Amygdala (tissue), 56 donors: ENCODE results near the gene MS4A8.
"Not testable (repeated sequence)": the region's sequence is repeated elsewhere in the genome, so short reads cannot be mapped to it uniquely, and the experiment has no call there.

Experiments
- DNase-seq, 56 donors: peaks; one replicate each; lab custom pipeline; 2025; lab: John Stamatoyannopoulos, UW

The MS4A8 gene

DNA sequence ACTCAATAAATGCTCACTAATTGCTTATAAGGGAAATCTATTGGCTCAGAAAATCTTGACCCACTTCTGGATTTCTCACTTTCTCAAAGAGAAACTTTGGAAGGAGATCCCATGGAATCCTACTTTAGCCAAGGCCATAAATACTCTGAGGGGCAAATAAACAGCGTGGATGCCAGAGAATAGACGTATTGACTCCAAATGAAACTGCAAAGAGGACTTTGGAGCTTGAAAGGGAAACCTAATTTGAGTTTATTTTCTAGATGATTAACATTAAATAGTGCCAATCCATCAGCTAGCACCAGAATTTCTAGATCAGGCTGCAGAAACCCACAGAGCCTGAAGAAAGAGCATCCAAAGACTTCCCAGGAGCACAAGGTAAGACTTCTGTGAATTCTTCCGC lies 25.0 kb downstream of the MS4A8 start, which contains the start of gene MS4A18:
Gene MS4A18 (plus strand): TSS at position 301 of the 400 bp plus-strand sequence.
- DNase-seq, result no peak

DNA sequence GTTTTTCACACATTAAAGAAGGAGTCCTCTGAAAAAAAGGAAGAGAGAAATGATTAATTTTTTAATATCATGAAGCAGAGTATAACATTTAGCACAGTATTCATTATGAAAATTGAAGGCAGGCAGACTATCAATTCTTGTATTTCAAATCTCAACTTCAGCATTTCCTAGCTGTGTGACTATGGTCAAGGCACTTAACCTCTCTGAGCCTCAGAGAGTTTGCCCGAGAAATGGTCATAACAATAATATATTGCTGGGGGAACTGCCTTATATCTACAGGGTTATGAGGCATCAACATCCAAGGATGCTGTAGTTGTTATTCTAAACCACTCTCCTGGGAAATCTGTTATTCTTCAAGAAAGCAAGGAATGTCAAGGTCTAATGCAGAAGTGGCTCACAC lies 26.2 kb downstream of the MS4A8 start:
- no peak for DNase-seq

DNA sequence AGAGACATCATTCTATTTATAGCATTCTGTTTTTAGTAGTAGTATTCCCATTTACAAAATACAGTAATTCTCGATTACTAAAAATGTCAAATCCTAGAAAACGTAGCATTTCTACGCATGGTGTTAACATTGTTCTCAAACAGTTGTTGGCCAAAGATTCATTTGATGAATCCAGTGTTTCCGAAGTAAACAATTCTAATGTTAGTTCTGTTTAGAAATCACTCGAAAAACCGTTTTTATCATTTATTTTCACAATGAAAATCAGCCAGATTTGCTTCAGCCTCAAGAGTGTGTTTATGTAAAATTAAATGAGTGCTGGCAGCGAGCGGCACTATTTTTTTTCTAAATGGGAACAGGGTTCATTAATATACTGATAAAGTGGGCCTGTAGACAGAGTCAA lies 32.2 kb downstream of the MS4A8 start:
- no peak for DNase-seq

DNA sequence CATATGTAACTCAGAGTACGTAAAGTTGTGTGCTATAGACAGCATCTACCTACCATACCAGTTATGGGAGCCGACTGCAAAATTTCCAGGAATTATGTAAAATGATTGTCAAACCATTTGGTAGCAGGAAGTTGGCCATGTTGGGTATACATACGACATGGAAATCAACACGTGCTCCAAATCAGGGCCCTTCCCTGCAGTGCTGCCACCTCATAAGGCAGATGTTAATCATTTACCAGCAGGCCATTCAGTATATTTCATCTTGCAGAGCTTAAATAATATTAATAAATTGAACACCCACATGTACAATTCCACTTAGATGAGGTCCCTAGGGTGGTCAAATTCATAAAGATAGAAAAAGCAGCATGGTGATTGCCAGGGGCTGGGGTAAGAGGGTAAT lies 34.9 kb downstream of the MS4A8 start:
- no peak for DNase-seq

DNA sequence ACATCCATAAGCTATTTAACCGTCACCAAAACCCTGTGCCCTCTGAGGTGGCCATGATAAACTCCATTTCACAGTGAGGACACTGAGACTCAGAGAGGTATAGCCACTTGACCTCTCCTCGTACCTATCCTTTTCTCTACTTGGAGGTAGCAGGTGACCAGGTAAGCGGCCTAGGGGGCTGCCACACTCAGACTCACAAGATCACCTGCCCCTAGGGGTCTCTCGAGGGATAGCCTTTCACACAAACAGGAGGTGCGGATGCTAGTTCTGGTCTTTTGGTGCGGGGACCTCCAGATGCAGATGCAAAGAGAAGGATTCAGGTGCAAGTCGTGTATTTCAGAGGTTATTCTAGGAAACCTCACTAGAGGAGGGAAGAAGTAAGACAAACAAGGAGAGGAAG lies 39.7 kb downstream of the MS4A8 start:
- no peak for DNase-seq

DNA sequence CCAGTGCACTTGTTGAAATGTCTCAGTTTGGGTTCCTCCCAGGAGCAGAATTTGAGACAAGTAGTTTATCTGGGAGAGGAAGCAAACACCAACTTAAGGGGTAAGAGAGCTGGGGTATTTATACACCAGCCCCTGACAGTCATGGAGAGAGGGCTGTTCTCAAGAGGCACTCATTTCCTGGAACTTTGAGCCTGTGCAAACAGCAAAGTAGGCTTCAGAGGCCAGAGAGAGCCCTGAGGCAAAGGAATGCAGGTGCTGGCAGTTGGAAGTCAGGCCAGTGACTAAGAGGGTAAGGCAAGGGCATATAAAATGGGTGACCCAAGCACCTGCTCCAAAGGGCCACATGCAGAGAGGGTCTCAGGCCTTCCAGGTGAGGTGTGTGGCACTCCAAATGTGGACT lies 41.2 kb downstream of the MS4A8 start:
- no peak for DNase-seq

DNA sequence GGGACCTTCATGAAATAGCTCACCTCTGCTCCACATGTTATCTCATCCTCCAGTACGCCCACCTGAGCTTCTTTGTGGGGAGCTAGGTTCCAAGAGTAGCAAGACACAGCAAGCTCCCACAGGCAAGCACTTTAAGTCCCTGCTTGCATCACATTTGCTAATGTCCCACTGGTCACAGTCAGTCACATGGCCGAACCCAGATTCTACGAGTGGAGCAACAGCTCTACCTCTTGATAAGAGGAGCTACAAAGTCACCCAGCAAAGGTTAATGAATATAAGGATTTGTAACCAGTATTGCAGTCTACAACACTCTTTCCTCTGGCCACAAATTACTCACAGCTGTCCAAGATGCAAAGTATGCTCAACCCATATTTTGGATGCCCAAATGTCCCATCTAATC lies 42.0 kb downstream of the MS4A8 start:
- DNase-seq, result no peak

DNA sequence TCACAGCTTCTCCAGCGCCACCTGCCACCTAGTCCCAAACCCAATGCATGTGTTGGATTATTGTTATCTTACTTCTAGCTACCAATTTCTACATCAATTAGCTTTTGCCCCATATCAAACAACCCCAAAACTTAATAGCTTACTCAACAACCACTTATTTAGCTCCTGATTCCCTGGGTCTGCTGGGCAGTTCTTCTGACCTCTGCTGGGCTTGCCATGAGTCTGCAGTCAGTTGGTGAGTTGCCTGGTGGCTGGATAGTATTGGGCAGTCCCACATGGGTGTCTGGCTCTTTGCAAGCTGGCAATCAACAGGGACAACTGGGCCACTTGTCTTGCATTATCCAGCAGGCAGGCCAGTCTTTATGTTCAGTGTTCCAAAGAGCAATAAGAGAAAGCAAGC lies 43.6 kb downstream of the MS4A8 start:
- DNase-seq, result no peak

DNA sequence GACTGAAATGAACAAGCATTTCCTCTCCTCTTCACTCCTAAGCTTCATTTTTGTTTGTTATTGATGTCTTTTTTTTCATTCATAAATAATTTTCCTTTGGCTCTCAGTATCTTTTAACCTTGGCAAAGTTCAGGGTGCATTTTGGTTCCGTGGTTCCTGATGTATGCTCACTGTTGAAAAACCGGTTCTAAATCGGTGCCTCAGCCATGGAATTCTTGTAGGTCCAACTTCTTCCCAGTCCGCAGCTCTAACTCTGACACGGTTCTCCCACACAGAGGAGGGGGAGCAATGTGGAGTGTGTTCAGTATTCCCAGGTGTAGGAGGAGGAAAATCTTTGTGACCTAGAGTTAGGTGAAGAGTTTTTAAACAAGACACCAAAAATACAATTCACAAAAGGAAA lies 44.7 kb downstream of the MS4A8 start:
- DNase-seq, result no peak

DNA sequence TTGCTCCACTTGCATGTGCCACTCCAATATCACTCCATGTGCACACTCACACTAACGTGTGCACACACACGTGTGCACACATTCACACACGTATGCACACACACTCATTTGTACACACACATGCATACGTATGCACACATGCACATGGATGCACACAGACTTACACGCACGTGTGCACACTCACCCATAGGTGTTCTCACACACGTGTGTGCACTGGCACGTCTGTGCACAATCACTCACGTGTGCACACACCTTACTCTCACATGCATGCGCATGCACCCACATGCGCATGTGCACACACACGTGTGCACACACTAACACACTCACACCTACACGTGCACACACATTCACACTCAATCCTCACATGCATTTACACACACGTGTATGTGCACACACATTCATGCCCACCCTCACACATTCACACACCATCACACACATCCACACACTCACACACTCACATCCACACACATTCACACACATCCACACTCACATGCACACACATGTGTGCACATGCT lies 48.0 kb downstream of the MS4A8 start:
- DNase-seq, result no peak

DNA sequence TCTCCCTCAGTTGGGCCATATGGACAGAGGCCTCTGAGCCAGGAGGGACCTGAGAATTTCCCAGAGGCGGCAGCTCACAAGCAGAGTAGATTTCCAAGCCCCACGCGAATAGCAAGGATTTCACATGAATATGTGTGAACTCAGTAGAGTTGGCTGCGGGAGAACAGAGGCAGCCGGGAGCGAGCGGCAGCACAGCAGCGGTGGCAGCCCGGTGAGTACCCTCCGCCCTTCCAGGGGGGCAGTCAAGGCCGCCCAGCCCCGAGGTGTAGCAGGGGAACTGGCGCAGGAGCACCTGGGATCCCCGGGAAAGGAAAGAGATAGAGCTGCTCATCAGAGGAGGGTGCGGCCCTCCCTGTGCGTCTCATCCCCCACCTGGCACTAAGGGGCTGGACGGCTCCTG lies 48.8 kb downstream of the MS4A8 start:
- no peak for DNase-seq

DNA sequence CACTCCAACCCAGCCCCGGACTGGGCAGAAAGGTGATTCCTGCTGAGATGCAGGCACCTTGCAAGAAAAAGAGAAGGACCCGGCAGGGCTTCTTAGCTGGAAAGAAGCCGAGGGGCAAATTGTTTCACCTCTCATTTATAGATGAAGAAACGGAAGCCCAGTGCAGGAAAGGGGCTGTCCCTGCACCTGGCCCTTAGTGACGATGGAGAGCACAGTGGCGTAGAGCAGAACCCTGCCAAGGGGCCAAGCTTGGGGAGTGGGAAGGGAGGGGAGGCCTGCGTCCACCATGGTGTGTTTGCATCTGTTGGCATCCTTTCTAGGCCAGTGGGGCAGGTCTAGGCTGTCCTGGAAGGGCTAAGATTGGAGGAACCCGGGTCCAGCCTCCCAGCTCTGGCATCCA lies 49.4 kb downstream of the MS4A8 start:
- no peak for DNase-seq

DNA sequence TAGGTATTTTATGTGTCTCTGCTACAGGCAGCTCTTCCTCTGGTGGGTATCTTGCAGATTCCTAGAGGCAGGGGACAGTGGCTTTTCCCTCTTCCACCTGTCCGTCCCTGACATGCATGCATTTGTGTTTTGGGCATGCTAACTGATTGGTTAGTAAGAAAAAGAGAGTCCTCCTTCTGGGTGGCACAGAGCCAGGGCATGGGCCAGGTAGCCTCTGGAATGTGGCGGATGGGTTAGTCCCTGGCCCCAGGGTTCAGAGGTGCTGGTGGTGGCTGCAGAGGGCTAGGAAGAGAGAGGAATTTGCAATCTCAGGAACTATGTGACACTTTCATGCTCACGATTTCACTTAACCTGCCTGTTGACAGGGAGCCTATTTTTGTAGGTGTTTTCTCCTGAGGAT lies 51.5 kb downstream of the MS4A8 start:
- DNase-seq, result no peak

DNA sequence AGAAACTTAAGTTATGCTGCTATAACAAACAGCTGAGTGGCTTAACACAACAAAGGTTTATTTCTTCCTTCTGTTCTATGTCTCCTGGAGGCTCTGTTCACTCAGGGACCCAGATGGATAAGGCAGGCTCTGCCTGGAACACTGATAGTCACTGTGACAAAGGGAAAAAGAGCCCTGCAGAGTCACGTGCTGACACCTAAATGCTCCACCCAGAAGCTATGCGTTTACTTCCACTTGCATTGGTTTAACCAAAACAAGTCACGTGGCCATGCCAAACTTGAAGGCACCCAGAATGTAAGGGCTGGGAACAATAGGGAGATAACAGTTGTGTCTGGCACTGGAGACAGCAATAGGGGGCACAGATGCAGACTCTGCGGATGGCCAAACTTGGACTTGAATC lies 53.9 kb downstream of the MS4A8 start:
- DNase-seq, result no peak

DNA sequence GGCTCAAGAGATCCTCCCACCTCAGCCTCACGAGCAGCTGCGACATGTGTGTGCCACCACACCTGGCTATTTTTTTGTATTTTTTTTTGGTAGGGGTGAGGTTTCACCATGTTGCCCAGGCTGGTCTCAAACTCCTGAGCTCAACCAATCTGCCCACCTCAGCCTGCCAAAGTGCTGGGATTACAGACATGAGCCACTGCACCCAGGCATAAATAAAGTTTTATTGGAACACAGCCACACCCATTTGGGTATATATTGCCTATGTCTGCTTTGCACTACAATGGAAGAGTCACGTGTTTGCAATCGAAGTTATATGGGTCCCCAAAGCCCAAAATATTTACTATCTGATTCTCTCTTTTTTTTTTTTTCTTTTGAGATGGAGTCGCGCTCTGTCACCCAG lies 55.5 kb downstream of the MS4A8 start:
- no peak for DNase-seq

DNA sequence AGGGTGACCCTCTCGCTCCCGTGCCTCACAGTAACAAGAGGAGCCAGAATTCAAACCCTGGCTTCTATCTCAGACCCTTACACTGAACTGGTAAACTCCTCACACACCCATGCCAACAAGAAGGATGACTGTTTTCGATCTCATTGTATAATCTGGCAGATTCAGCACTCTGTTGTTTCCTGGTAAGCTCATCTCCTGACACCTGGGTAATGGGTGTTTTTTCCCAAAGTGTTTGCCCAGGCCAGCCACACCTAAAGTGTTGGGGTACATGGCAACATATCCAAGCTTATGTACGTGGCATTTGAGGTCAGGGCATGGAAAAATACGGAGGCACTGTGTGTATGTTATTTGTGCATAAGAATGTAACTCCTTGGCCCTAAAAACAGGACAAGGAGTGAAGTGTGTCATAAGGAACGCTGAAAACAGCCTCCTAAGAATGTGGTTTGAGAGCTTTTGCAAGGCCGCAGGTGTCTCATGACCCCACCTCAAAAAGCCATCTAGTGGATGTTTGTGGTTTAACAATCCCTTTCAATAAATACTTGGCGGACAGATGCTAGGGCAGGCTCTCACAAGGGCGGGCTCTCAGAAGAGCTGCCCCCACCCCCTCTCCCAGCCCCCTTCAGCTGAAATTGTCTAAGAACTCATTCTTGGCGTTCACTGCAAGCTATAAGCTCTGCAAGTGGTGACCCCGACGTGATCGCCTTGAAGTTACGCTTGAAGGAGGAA lies 57.1 kb downstream of the MS4A8 start, which contains the start of gene MS4A15:
Gene MS4A15 (plus strand): TSS at position 561 of the 726 bp plus-strand sequence. CDS start 6,867 bp downstream, outside the sequence.
- DNase-seq, result no peak

DNA sequence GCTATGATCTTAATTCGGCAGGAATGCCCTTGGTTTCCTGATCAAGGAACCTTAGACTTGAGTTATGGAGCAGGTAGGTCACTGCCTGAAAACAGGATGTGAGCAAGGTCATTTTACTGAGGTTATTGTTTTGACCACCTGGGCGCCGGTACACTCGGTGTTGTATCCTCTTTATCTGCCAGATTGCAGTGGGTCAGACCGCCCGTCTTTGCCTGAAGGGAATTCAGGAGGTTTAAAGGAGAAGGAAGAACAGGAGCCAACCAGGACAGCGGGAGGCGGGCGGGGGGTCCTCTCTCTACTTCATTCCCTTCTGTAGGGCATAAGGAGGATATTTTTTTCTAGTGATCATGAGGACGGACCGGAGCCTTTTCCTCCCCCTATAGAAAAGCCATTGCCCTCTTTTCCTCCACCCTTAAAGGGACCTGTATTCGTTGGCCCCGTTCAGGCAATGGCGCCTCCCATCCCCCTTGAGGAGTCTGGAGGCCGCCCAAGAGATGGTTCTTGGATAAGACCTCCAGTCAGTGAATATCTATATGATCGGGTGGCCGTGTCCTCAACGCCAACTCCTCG lies 57.9 kb downstream of the MS4A8 start:
- no peak for DNase-seq

DNA sequence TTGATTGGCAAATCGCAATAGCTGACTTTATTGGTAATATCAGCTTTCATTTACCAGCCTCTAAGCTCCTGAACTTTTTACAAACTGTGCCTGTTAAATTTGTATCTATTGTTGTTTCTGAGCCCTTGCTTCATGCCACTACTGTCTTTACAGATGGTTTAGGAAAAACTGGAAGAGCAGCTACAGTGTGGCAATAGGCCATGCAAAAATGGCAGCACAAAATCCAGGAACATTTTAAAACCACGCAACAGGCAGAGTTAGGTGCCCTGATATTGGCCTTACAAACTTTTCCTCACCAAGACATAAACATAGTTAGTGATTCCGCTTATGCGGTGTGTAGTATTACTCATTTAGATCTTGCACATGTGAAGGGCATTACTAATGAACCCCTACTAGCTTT lies 59.3 kb downstream of the MS4A8 start:
- DNase-seq, result not testable (repeated sequence)

DNA sequence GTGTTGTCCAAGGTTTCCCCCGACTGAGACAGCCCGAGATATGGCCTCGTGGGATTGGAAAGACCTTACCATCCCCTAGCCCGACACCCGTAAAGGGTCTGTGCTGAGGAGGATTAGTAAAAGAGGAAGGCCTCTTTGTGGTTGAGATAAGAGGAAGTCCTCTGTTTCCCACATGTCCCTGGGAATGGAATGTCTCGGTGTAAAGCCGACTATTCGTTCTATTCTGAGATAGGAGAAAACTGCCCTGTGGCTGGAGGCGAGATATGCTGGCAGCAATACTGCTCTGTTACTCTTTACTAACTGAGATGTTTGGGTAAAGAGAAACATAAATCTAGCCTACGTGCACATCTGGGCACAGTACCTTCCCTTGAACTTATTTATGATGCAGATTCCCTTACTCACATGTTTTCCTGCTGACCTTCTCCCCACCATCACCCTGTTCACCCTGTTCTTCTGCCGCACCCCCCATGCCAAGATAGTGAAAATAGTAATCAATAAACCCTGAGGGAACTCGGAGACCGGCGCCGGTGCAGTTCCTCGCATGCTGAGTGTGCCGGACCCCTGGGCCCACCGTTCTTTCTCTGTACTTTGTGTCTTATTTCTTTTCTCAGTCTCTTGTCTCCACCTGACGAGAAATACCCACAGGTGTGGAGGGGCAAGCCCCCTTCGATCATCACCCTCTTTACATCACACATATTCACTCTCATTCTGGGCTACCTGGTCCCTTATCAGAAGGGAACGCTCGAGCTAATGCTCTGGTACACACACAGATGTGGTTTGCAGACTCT lies 60.2 kb downstream of the MS4A8 start:
- peak in 1 of 56 donors; percentile 17 for DNase-seq

DNA sequence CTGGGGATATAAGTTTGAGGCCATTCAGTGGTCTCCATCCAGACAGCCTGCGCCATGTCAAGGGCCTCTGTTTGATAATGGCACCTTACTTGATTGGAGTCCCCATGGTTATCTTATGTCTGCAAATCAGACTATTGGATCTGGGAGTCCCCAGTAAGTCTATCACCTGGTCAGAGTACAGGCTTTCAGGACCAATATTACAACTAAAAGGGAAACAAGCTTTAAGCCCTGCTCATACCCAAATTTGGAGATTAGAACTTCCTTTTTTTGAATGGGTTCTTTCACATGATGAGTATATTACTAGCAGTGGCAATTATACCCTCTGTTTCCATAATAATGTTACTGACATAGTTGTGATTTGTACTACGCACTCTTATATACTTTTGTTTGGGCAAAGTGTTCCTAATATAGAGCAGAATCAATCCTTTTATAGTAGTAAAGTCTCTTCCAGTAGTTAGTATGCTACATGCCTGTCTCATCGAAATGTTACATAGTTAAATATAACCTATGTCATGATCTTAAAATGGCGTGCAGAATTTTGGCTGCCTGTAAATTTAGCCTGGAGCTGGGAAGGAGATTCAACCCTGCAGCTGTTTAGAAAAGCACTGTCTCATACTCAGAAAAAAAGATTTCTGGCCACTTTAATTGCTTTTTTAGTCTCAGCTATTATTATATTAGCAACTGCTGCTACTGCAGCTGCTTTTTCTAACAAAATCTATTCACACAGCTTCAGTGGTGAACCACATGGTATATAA lies 62.2 kb downstream of the MS4A8 start:
- no peak for DNase-seq
